Thymus (tissue), 11 donors: ENCODE results near the gene GALE. TPM values are rescaled to one million over a fixed set of nuclear protein-coding genes. Genes with fewer than 3 reads are reported as not detected.
"Not testable (repeated sequence)": the region's sequence is repeated elsewhere in the genome, so short reads cannot be mapped to it uniquely, and the experiment has no call there.

ENCODE experiments used
- DNase-seq, 9 donors: peaks; one replicate each; pipeline ENCODE4 v3.0.0-alpha.2; 2013; ENCODE audit warnings: low spot score in 9 of 9, low read depth in 6 of 9, missing footprints in 1 of 9
- H3K27ac ChIP-seq, 2 donors: one replicate each; pipeline ENCODE4 v1.5.1; 2013; ENCODE audit warnings: control low read depth in 1 of 2, low read depth in 1 of 2, low read length in 1 of 2, mild to moderate bottlenecking in 1 of 2, moderate library complexity in 1 of 2
- H3K27me3 ChIP-seq, 2 donors: one replicate each; pipeline ENCODE4 v1.5.1; 2013; ENCODE audit warnings: low read length in 1 of 2; ENCODE audit not compliant: control insufficient read depth in 2 of 2, insufficient read depth in 1 of 2
- H3K36me3 ChIP-seq, 2 donors: one replicate each; pipeline ENCODE4 v1.5.1; 2013; ENCODE audit warnings: low read length in 1 of 2, mild to moderate bottlenecking in 1 of 2, moderate library complexity in 1 of 2; ENCODE audit not compliant: control insufficient read depth in 2 of 2, insufficient read depth in 2 of 2
- H3K4me1 ChIP-seq, 2 donors: one replicate each; pipeline ENCODE4 v1.5.1; 2013; ENCODE audit warnings: low read length in 2 of 2; ENCODE audit not compliant: control insufficient read depth in 2 of 2, insufficient read depth in 2 of 2
- H3K4me3 ChIP-seq, 2 donors: one replicate each; pipeline ENCODE4 v1.5.1; 2013; ENCODE audit warnings: low read length in 2 of 2, control low read depth in 1 of 2, mild to moderate bottlenecking in 1 of 2
- H3K9me3 ChIP-seq, 2 donors: one replicate each; pipeline ENCODE4 v1.5.1; 2013; ENCODE audit warnings: low read length in 1 of 2, mild to moderate bottlenecking in 1 of 2; ENCODE audit not compliant: control insufficient read depth in 2 of 2, insufficient read depth in 1 of 2
- WGBS: extraction: QIAGEN DNeasy Blood & Tissue Kit; methylation state at CpG from one replicate; pipeline ENCODE4 v1.1.7; 2013; 5-methylcytosine and 5-hydroxymethylcytosine counted together
- polyA plus RNA-seq: library from polyadenylated mRNA; stranded (reverse); fragments of 200-250 nt; gene quantifications from one replicate; pipeline ENCODE4 v1.2.3, GENCODE V29; 2013
- total RNA-seq: library from RNA; stranded (reverse); fragments of 120-200 nt; gene quantifications from one replicate; pipeline ENCODE4 v1.2.4, GENCODE V29; 2013
- donor health status: healthy.

GALE gene
- total and polyA plus RNA-seq, 2 donors, result 22.1 to 22.6 TPM

GRCh38 chr1:23790696-23791515 lies 9.6 kb downstream of the GALE start, which contains the start of gene LYPLA2:
TSS of gene LYPLA2 (plus strand) at chr1:23791145. CDS start at chr1:23792683, 1,538 bp downstream.
- H3K4me3 ChIP-seq, result peak within 1 kb of the TSS; percentile 83 to 87
- H3K27me3 ChIP-seq, result no peaks in the 10 kb centered on the region
- 2% methylated on average over 47 of the region's 47 CpGs for WGBS
- H3K9me3 ChIP-seq, result peaks cover 0 to 4% of the 10 kb centered on the region in 2 donors
- DNase-seq, result peak; percentile 56 to 90 (median 75)
- peak within 1 kb of the TSS; percentile 58 to 82 for H3K27ac ChIP-seq
- peaks cover 13 to 27% of the 10 kb centered on the region in 2 donors for H3K4me1 ChIP-seq
- peaks cover 40 to 45% of the 10 kb centered on the region in 2 donors for H3K36me3 ChIP-seq

- 96% methylated on average over 3 of the region's 3 CpGs for WGBS
- DNase-seq, result no peak
- Histone ChIP-seq H3K27ac (no peak overlapping the region), H3K4me1 (peaks cover 13 to 27% of the 10 kb centered on the region in 2 donors), H3K4me3 (no peak overlapping the region), H3K36me3 (peaks cover 27 to 47% of the 10 kb centered on the region in 2 donors), H3K9me3 (peaks cover 0 to 4% of the 10 kb centered on the region in 2 donors), H3K27me3 (no peaks in the 10 kb centered on the region)
Measured at GRCh38 chr1:23788695-23789094, 11.9 kb downstream of the GALE start.

- 96% methylated on average over 3 of the region's 3 CpGs for WGBS
- Histone ChIP-seq H3K36me3 (peaks cover 19 to 43% of the 10 kb centered on the region in 2 donors), H3K27me3 (no peaks in the 10 kb centered on the region), H3K4me1 (peaks cover 13 to 18% of the 10 kb centered on the region in 2 donors), H3K4me3 (no peak overlapping the region), H3K27ac (no peak overlapping the region), H3K9me3 (peaks cover 0 to 4% of the 10 kb centered on the region in 2 donors)
- DNase-seq, result no peak
Measured at GRCh38 chr1:23787701-23788100, 12.9 kb downstream of the GALE start.

GRCh38 chr1:23784846-23785245 lies 15.7 kb downstream of the GALE start:
- no peak for DNase-seq
- Histone ChIP-seq H3K27me3 (no peaks in the 10 kb centered on the region), H3K9me3 (no peaks in the 10 kb centered on the region), H3K4me1 (peaks cover 0 to 2% of the 10 kb centered on the region in 2 donors), H3K4me3 (no peak overlapping the region), H3K36me3 (peaks cover 19 to 52% of the 10 kb centered on the region in 2 donors), H3K27ac (no peak overlapping the region)
- WGBS, result 95% methylated on average over 4 of the region's 4 CpGs

- H3K27ac ChIP-seq, H3K9me3 ChIP-seq, H3K4me3 ChIP-seq, DNase-seq, H3K27me3 ChIP-seq: not testable (repeated sequence)
- H3K4me1 ChIP-seq, result peaks cover 10 to 12% of the 10 kb centered on the region in 2 donors
- H3K36me3 ChIP-seq, result peaks cover 19 to 51% of the 10 kb centered on the region in 2 donors
- WGBS, result 95% methylated on average over 11 of the region's 11 CpGs
Measured at GRCh38 chr1:23783141-23783540, 17.4 kb downstream of the GALE start.

- no peaks in the 10 kb centered on the region for H3K27me3 ChIP-seq
- H3K36me3 ChIP-seq, result peaks cover 0 to 22% of the 10 kb centered on the region in 2 donors
- peaks cover 14 to 24% of the 10 kb centered on the region in 2 donors for H3K4me1 ChIP-seq
- DNase-seq, result no peak
- no peak overlapping the region for H3K27ac ChIP-seq
- 92% methylated on average over 3 of the region's 3 CpGs for WGBS
- H3K9me3 ChIP-seq, result no peaks in the 10 kb centered on the region
- no peak overlapping the region for H3K4me3 ChIP-seq
Measured at GRCh38 chr1:23779826-23780371, 20.7 kb downstream of the GALE start.

- H3K27me3 ChIP-seq, result no peaks in the 10 kb centered on the region
- peak; percentile 59 to 91 (median 75) for DNase-seq
- H3K4me1 ChIP-seq, result peaks cover 14 to 33% of the 10 kb centered on the region in 2 donors
- H3K9me3 ChIP-seq, result no peaks in the 10 kb centered on the region
- peak within 1 kb of the TSS; percentile 87 to 98 for H3K4me3 ChIP-seq
- under 1% methylated on average over 91 of the region's 91 CpGs for WGBS
- peaks cover 0 to 15% of the 10 kb centered on the region in 2 donors for H3K36me3 ChIP-seq
- peak within 1 kb of the TSS; percentile 80 to 90 for H3K27ac ChIP-seq
Measured at GRCh38 chr1:23777979-23778814, 22.4 kb downstream of the GALE start, which contains the start of gene PITHD1. TSS of gene PITHD1 (plus strand) at chr1:23778418. CDS start at chr1:23778516, 98 bp downstream.

GRCh38 chr1:23776217-23776616 lies 24.3 kb downstream of the GALE start:
- no peak for DNase-seq
- peaks cover 12 to 33% of the 10 kb centered on the region in 2 donors for H3K4me1 ChIP-seq
- H3K4me3 ChIP-seq, result no peak overlapping the region
- peaks cover 0 to 8% of the 10 kb centered on the region in 2 donors for H3K36me3 ChIP-seq
- no peaks in the 10 kb centered on the region for H3K9me3 ChIP-seq
- 87% methylated on average over 2 of the region's 2 CpGs for WGBS
- H3K27ac ChIP-seq, result no peak overlapping the region
- no peaks in the 10 kb centered on the region for H3K27me3 ChIP-seq
